Measurements from ENCODE around the gene EIF1AX. TPM values are rescaled to one million over a fixed set of nuclear protein-coding genes. Genes with fewer than 3 reads are reported as not detected.
"Not testable (repeated sequence)": the region's sequence is repeated elsewhere in the genome, so short reads cannot be mapped to it uniquely, and the experiment has no call there.

Gene EIF1AX, protein sequence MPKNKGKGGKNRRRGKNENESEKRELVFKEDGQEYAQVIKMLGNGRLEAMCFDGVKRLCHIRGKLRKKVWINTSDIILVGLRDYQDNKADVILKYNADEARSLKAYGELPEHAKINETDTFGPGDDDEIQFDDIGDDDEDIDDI
- total RNA-seq (2014; rRNA removed; shearing (Covaris generic)): 51.7 and 52.1 TPM in 2 replicates
- polyA plus RNA-seq (2015; cell fraction: cytosol; rRNA removed): 49.4 and 51.6 TPM in 2 replicates
- polyA plus RNA-seq (2015; cell fraction: nucleus; rRNA removed): 38.1 and 38.8 TPM in 2 replicates

DNA sequence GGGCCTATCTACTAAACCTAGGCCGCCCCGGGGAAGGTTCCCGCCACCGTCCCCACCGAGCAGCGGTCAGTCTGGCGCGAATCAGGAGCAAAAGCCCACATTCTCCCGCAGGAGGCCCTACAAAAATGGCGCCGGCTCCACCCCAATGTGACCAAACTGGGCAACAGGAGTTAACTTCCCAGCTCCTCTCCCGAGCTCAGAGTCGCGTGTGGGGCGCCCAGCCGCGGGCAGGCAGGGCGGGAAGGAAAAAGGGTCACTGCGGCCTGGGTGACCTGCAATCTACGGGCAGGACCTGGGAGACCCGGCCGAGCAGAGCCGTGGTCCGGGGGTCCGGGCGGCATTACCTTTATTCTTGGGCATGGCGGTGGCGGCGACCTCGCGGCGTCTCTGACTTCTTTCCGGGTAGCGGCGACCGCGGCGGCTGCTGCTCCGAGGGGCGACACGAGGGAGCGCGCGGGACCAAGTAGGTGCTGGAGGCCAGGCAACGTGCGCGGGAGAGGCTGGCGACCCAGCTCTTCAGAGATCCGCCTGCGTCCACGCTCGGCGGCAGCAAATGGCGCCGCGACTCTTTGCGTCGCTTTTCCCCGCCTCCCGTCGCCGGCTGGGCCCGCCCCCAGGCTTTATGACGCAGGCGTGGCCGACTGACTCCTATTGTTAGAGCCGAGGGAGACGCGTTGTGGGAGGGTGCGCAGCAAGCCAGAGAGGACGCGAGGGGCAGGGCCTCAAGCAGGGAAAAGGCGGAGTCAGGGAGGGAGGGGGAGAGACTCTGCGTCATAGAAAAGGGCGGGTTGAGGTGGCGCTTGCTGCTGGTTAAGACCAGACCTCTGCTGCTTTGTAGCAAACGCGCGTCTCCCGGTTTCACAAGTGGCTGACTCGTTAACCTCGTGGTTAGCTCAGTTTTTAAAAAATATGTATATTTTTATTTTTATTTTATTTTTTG is at the start of gene EIF1AX:
EIF1AX (minus strand) TSS at position 558 of the 940 bp plus-strand sequence; CDS start at position 360, 198 bp downstream.
- peak; percentile 96 for DNase-seq (ENCODE audit: low read depth, low spot score)
- in situ Hi-C loops (cut with HindIII; ENCODE audit: low pct_unique_long_range_greater_than_20kb, low sequenced_read_pairs): no loop called here

DNA sequence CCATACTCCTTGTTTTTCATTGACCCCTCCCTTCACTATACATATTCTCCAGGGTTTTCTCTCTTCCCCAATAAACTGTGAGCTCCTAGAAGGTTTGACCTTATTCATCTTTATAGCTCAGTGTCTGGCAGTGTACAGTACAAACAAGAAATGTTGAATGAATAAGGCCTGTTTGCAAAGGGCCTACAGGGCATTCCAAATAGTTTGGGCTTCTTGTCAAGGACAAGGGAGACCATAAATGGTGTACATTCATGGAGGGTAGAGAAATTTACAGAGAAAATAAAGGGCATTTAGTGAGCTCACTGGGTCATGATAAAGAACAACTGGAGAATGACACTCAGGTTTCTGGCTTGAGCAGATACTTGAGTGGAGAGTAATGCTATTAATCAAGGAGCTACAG is 47.5 kb upstream of the EIF1AX start:
- in situ Hi-C loops (cut with HindIII; ENCODE audit: low pct_unique_long_range_greater_than_20kb, low sequenced_read_pairs): no loop called here
- DNase-seq (ENCODE audit: low read depth, low spot score): peak; percentile 90

DNA sequence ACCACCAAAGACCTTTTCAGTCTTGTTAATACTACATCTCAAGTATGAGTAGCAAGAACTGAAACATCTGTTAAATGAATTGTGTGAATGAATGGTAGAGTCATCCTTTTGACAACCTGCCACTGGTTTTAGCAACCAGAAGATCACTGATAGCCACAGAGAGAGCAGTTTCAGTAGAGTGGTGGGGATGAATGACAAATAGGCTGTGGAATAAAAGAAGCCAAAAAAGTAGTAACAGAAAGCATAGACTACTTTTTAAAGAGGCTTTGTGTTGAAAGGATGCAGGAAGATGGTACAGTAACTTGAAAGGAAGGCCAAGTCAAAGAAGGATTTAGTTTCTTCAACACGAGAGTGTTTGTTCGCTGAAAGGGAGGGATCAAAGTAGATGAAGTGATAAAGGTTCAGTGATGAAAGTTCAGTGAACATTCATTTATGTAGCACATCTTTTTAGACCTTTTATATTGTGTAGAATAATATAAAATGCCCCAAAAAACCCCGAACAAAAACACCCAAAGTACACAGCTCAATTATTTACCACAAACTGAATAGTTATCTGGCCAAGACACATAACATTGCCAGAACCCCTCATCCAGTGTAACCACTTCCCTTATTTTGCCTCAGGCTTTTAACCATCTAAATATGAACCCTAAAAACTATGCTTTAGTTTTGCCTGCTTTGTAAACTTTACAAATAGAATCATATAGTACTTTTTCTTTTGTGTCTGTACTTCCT is 40.1 kb upstream of the EIF1AX start:
- in situ Hi-C loops (cut with HindIII; ENCODE audit: low pct_unique_long_range_greater_than_20kb, low sequenced_read_pairs): no loop called here
- no peak for DNase-seq (ENCODE audit: low read depth, low spot score)

DNA sequence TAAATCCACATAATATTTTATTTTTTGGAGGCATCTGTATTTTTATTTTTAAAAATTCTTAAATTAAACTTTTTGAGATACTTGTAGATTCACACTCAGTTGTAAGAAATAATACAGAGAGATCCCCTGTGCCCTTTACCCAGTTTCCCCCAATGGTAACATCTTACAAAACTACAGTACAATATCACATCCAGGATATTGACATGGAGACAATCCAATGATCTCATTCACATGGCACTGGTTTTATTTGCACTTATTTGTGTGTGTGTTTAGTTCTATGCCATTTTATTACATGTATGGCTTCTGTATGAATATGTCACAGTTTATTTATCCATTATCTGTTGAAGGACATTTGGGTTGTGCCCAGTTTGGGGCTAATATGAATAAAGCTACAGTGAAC is 35.5 kb upstream of the EIF1AX start:
- no peak for DNase-seq (ENCODE audit: low read depth, low spot score)
- in situ Hi-C loops (cut with HindIII; ENCODE audit: low pct_unique_long_range_greater_than_20kb, low sequenced_read_pairs): no loop called here

DNA sequence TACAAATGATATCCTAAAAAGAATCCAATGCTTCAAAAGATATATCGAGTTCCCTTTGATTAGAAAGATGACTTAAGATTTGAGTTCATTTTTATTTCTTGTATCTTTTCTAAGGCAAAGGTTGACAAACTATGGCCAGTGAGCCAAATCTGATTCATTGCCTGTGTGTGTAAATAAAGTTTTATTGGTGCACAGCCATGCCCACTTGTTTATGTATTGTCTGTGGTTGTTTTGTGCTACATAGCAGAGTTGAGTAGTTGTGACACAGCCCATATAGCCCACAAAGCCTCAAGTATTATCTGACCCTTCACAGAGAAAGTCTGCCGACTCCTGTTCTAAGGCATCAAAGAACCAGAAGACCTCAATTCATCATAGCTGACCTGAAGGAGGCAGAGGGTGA is 32.2 kb upstream of the EIF1AX start:
- no peak for DNase-seq (ENCODE audit: low read depth, low spot score)
- in situ Hi-C loops (cut with HindIII; ENCODE audit: low pct_unique_long_range_greater_than_20kb, low sequenced_read_pairs): no loop called here

DNA sequence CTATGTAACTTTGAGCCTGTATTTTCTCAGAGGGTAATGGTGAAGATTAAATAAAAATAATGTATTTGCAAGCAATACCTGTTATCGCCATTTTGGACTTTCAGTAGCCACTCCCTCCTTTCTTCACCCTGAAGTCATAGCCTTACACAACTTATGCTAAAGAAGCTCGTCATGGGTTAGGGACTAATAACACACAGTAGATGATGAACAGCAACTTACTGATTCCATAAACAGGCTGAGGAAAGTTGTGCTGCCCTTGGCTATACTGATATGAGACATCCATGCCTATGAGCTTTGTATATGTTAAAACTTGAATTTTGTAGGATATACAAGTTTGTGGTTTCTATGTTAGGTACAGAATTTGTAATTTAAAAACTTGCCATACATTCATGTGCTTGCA is 31.7 kb upstream of the EIF1AX start:
- in situ Hi-C loops (cut with HindIII; ENCODE audit: low pct_unique_long_range_greater_than_20kb, low sequenced_read_pairs): no loop called here
- DNase-seq (ENCODE audit: low read depth, low spot score): no peak

DNA sequence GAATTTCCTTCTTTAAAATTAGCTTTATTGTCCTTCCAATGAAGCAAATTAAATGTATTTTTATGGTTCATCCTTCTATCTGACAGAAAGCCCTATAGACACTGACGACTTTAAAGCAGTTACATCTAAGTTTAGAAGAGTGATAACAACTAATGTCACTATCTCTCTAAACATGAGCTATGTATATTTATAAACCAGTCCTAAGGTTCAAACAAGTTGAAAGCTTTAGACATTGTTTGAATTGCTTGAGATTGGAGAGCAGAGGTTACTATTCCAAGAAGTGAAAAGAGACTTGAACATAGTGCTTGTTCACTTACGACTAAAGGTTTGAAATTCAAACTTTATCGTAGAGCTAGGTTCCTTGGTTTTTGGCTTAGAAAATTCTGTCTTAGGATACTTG is 30.2 kb upstream of the EIF1AX start:
- no peak for DNase-seq (ENCODE audit: low read depth, low spot score)
- in situ Hi-C loops (cut with HindIII; ENCODE audit: low pct_unique_long_range_greater_than_20kb, low sequenced_read_pairs): no loop called here

DNA sequence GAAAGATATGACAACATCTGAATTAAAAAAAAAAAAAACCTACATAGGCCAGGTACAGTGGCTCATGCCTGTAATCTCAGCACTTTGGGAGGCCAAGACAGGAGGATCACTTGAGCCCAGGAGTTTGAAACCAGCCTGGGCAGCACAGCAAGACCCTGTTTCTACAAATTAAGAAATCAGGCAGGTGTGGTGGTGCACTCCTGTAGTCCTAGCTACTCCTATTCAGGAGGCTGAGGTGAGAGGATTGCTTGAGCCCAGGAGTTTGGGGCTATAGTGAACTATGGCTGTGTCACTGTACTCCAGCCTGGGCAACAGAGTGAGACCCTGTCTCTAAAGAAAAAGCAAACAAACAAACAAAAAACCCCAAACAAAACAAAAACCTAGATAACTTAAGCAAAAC is 20.9 kb upstream of the EIF1AX start:
- in situ Hi-C loops (cut with HindIII; ENCODE audit: low pct_unique_long_range_greater_than_20kb, low sequenced_read_pairs); DNase-seq (ENCODE audit: low read depth, low spot score): not testable (repeated sequence)

DNA sequence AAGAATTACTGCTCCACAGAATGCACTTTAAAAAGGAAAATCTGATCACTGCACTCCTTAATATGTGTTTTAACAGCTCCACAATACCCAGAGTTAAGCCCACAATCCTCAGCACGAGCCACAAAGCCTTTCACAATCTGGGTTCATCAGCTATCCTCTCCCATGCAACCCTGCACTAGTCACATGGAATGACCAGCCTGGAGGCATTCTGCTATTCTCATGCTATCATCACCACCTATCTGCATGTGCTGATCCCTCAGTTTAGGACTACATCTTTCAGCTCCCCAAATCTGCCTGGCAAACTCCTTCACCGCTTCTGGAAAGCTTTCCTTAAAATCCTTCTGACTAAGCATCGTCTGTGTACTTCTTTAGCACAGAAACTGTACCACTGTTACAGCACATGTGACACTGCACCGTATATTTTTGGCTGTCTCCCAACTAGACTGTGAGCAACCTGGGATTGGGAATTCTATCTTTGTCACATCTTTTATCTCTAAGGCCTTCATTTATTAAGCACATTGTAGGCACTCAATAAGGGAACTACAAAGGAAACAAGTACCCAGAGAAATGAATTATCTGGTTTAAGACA is 18.3 kb upstream of the EIF1AX start:
- peak; percentile 49 for DNase-seq (ENCODE audit: low read depth, low spot score)
- in situ Hi-C loops (cut with HindIII; ENCODE audit: low pct_unique_long_range_greater_than_20kb, low sequenced_read_pairs): no loop called here

DNA sequence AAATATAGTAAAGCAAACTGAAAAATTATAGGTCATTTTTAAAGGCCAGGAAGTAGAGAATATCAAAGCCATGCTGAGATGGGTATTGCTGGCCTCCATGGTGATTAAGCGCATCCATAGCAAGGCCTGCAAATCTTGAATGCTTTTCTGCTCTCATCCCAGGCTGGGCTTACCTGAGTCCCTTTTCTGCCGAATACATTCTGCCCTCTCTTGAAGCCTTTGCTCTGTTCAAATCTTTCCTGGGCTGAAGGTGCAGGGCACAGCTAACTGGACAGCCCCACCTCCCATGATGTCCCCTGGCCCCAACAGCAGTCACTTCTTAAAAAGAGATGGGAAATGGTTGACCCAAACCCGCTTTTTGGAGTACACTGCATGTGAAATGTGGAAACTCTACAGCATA is 10.1 kb upstream of the EIF1AX start:
- no peak for DNase-seq (ENCODE audit: low read depth, low spot score)
- in situ Hi-C loops (cut with HindIII; ENCODE audit: low pct_unique_long_range_greater_than_20kb, low sequenced_read_pairs): no loop called here

DNA sequence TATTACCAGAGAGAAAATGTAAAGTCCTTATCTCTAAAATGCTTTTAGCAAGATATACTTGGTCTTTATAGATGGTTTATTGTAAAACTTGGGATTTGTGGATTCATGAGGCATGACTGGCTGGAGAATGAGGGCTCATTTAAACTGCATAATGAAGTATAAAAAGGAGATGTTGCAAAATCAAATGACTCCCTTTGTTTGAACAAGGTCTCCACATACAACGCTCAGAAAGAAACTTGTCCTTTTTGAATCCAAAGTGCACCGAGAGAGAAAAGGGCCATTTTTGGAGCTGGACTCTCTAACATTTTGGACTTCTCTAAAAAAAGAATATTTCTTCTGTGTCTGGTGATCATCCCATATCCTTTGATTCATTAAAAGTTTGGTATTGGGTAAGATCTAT is 7.7 kb upstream of the EIF1AX start:
- DNase-seq (ENCODE audit: low read depth, low spot score): no peak
- in situ Hi-C loops (cut with HindIII; ENCODE audit: low pct_unique_long_range_greater_than_20kb, low sequenced_read_pairs): no loop called here

DNA sequence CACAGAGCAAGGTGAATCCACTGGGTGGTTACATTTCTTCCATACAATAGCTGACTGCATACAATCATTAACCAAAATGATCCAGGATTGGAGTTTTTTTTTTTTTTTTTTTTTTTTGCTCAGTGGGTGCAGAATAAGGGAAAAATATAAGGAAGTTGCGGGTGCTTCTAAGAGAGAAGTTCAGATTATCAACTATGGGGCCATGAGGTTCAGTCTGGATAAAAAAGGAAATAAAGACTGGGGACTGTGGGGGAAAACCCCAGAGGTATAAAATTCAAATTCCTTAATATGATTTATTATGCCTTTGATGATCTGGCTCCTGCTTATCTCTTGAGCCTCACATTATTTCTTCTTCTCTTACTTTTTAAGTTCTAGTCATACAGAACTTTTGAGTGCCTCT is 5.9 kb upstream of the EIF1AX start:
- in situ Hi-C loops (cut with HindIII; ENCODE audit: low pct_unique_long_range_greater_than_20kb, low sequenced_read_pairs): no loop called here
- no peak for DNase-seq (ENCODE audit: low read depth, low spot score)

DNA sequence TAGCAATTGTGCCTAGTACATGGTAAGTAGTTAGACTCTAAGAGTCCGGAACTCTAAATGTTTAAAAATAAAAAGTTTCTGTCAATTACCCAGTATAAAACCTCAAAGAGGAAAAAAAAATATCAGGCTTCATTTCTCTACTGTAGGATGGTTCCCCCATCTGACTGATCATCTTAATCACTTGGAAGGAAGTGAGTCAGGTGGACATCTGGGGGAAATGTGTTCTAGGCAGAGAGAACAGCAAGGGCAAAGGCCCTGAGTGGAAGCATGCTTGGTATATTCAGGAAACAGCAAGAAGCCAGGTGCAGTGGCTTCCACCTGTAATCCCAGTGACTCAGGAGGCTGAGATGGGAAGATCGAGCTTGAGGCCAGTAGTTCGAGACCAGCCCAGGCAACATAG is 2.9 kb upstream of the EIF1AX start:
- DNase-seq (ENCODE audit: low read depth, low spot score): no peak
- in situ Hi-C loops (cut with HindIII; ENCODE audit: low pct_unique_long_range_greater_than_20kb, low sequenced_read_pairs): no loop called here

DNA sequence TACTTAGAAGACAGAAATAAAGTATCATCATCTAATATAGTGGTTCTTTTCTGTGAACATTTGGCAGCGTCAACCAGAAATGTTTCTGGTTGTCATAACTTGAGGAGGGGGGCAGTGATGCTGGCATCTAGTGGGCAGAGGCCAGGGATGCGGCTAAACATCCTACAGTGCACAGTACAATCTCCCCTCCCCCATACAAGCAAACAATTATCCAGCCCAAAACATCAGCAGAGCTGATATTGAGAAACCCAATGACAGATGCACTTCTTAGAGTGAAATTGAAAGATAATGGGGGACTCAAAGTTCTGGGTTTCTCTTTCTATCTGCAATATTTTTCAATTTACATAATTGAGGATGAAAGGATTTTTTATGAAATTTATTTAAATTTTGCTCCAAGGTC is 1.9 kb upstream of the EIF1AX start:
- DNase-seq (ENCODE audit: low read depth, low spot score): no peak
- in situ Hi-C loops (cut with HindIII; ENCODE audit: low pct_unique_long_range_greater_than_20kb, low sequenced_read_pairs): no loop called here

DNA sequence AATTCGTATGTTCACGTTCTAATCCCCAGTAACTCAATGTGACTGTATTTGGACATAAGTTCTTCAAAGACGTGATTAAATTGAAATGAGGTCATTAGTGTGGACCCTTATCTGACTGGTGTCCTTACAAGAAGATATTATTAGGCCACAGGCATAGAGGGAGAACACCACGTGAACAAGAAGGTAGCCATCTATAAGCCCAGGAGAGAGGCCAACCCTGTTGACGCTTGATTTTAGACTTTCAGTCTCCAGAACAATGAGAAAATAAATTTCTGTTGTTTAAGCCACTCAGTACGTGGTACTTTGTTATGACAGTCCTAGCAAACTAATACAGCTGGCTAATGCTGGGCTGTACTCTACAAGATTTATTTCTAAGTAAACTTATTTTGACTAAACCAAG is 1.5 kb upstream of the EIF1AX start:
- in situ Hi-C loops (cut with HindIII; ENCODE audit: low pct_unique_long_range_greater_than_20kb, low sequenced_read_pairs): no loop called here

DNA sequence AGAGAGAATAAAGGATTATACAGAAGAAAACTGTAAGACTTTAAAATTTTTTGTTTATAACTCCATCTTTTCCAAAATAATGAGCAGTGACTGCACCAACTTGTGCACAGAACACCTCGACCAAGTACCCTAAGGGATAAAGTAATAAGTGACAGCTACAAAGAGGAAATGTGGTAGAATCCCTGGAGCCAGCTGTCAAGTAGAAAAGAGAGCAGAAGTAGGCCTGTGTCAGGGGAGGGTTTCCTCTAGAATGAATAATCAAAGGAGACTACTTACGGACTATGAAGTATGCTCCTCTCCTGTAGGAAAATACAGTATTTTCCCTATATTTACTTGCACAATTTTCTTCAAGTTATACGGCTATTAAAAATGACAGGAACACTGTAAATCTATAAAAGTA is 1.2 kb downstream of the EIF1AX start:
- in situ Hi-C loops (cut with HindIII; ENCODE audit: low pct_unique_long_range_greater_than_20kb, low sequenced_read_pairs): no loop called here
- no peak for DNase-seq (ENCODE audit: low read depth, low spot score)

More for the DNA sequence above, 1.5 kb upstream of the EIF1AX start:
- no peak for DNase-seq (ENCODE audit: low read depth, low spot score)

DNA sequence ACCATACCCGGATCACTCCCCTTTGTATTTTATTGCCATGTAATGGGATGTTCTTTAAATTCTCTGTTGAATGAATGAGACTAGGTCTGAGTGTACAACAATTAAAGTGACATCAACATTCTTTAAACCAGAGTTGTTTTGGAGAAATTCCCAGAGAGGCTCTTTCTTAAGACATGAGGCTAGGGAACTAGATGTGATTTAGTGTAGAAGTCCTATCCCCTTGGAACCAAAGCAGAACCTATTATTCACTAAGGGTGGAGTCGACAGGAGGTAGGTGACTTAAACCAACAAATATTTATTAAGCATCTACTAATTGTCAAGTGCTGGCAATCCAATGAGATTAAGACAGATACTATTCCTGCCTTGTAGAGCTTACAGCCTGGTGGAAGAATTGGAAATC is 1.7 kb downstream of the EIF1AX start:
- DNase-seq (ENCODE audit: low read depth, low spot score): no peak
- in situ Hi-C loops (cut with HindIII; ENCODE audit: low pct_unique_long_range_greater_than_20kb, low sequenced_read_pairs): no loop called here

DNA sequence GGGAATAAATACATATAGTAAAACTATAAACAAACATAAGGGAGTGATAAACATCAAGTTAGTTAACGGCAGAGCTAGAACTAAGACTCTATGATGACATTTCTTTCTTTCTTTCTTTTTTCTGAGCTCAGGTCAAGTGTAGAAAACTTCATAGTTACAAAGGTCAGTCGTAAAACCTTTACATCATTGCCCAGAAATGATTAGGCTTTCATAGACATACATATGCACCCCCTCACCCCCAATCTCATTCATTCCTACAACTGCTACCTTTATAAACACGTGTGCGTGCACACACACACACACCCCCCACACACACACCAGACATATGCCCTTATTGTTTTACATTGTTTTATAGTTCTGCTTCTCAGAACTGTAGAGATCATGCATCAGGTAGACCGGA is 5.7 kb downstream of the EIF1AX start:
- in situ Hi-C loops (cut with HindIII; ENCODE audit: low pct_unique_long_range_greater_than_20kb, low sequenced_read_pairs): no loop called here
- DNase-seq (ENCODE audit: low read depth, low spot score): no peak
